Measurements from ENCODE around the gene DIPK1C. TPM values are rescaled to one million over a fixed set of nuclear protein-coding genes. Genes with fewer than 3 reads are reported as not detected.

The DIPK1C gene
- total and polyA plus RNA-seq, 10 donors = 0.10 to 0.51 (median 0.29) TPM; not detected in 6

DNA sequence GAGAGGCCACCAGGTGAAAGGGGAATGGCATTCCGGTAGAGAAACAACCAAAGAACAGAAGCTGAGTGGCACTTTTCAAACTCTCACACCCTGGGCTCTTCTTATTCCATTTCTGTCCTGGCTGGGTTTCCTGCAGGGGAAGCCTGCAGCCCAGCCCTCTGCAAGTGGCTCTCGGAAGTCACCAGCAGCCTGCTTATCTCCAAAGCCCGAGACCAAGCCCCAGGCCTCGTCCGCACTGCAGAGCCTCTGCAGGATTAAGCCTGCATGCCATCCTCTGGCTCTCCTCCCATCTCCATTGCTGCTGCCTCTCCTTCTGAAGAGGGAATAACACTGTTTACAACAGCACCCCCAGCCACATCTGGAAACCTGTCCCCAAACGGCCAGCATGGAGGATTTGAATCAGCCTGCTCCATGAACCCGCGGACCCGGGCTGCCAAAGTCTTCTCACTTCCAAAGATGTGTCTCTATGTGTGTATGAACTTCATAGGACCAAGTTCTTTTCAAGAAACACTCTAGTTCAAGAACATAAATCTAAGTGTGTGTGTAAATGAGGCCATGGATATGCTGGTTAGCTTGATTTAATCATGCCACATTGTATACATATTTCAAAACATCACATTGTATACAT, 54.2 kb downstream of the DIPK1C start:
- Histone ChIP-seq H3K27ac (no peak overlapping the region), H3K4me1 (peaks cover 6 to 30% (median 22%) of the 10 kb centered on the region in 6 donors), H3K36me3 (no peaks in the 10 kb centered on the region), H3K27me3 (replicated peaks in 1 of 7) (peaks cover 0 to 13% (median 0%) of the 10 kb centered on the region in 7 donors), H3K9me3 (no peaks in the 10 kb centered on the region), H3K4me3 (no peak overlapping the region)
- TF ChIP-seq POLR2AphosphoS5 (IDR thresholded peaks at IDR 0.05) (peak in 1 of 3 donors; percentile 34), CTCF (IDR thresholded peaks at IDR 0.05 in 8 of 11, conservative IDR thresholded peaks at IDR 0.05 in 3 of 11) (no peak)
- intact Hi-C loops (cut with DNase I; ENCODE audit: low total_unique reads) = no loop called here
- WGBS, 5 donors = 67 to 83% (median 74%) methylated on average over 9 of the region's 9 CpGs
- no peak for DNase-seq

GRCh38 chr18:74400813-74401212, 56.3 kb downstream of the DIPK1C start:
- intact Hi-C loops (cut with DNase I; ENCODE audit: low total_unique reads) = no loop called here
- H3K27ac ChIP-seq = no peak overlapping the region
- no peaks in the 10 kb centered on the region for H3K9me3 ChIP-seq
- TF ChIP-seq POLR2A (IDR thresholded peaks at IDR 0.05) = no peak
- no peak for TF ChIP-seq CTCF (IDR thresholded peaks at IDR 0.05 in 8 of 11, conservative IDR thresholded peaks at IDR 0.05 in 3 of 11)
- TF ChIP-seq POLR2AphosphoS5 (IDR thresholded peaks at IDR 0.05) = no peak
- H3K36me3 ChIP-seq = no peaks in the 10 kb centered on the region
- H3K4me3 ChIP-seq = no peak overlapping the region
- no peak for DNase-seq
- H3K27me3 ChIP-seq (replicated peaks in 1 of 7) = peaks cover 0 to 32% (median 0%) of the 10 kb centered on the region in 7 donors
- 64 to 82% (median 75%) methylated on average over 4 of the region's 4 CpGs for WGBS, 5 donors
- peaks cover 13 to 40% (median 33%) of the 10 kb centered on the region in 6 donors for H3K4me1 ChIP-seq

DNA sequence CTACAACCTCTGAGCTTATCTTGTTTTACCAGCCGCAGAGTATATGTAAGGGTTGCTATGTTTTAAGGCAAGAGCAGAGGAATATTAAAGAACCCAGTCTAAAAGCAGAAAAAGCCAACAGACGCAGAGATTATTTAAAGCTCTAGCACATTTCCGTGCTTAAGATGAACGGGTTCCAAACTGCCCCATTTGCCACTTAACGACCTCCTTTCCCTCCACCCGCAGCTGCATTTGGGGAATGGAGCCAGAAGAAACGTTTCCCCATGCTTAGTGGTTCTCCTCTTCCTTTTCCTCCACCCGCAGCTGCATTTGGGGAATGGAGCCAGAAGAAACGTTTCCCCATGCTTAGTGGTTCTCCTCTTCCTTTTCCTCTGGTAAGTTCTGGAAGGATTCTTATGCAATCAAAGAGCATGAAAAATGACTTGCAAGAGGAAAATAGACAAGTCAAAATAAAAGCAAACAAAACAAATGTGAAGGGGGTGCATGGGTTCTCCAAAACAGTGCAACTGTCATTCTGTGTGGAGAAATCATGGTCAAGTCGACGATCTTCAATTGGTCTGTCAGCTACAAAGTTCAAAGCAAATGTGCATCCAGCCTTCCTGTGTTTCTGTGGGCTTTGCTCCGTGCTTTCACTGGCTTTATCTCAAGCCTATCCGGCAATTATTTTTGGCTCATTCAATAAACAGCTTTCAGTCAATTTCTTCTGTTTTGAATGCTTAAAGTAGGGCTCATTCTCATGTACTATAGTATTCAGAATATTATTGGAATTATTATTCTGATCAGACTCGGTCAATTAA, 57.8 kb downstream of the DIPK1C start:
- 11 to 19% (median 13%) methylated on average over 14 of the region's 14 CpGs for WGBS, 5 donors
- DNase-seq = no peak
- intact Hi-C loops (cut with DNase I; ENCODE audit: low total_unique reads) = no loop called here
- TF ChIP-seq POLR2AphosphoS5 (IDR thresholded peaks at IDR 0.05) (no peak), CTCF (IDR thresholded peaks at IDR 0.05 in 8 of 11, conservative IDR thresholded peaks at IDR 0.05 in 3 of 11) (no peak), POLR2A (IDR thresholded peaks at IDR 0.05) (no peak)
- H3K27me3 ChIP-seq (replicated peaks in 1 of 7) = peaks cover 0 to 39% (median 0%) of the 10 kb centered on the region in 7 donors
- H3K27ac ChIP-seq = no peak overlapping the region
- no peaks in the 10 kb centered on the region for H3K9me3 ChIP-seq
- no peaks in the 10 kb centered on the region for H3K36me3 ChIP-seq
- peaks cover 13 to 41% (median 34%) of the 10 kb centered on the region in 6 donors for H3K4me1 ChIP-seq
- no peak overlapping the region for H3K4me3 ChIP-seq

GRCh38 chr18:74397572-74397971, 59.5 kb downstream of the DIPK1C start:
- Histone ChIP-seq H3K27ac (no peak overlapping the region), H3K4me3 (no peak overlapping the region), H3K36me3 (no peaks in the 10 kb centered on the region), H3K4me1 (peaks cover 13 to 41% (median 34%) of the 10 kb centered on the region in 6 donors), H3K27me3 (replicated peaks in 1 of 7) (peaks cover 0 to 51% (median 0%) of the 10 kb centered on the region in 7 donors), H3K9me3 (no peaks in the 10 kb centered on the region)
- 84 to 93% (median 91%) methylated on average over 7 of the region's 7 CpGs for WGBS, 5 donors
- intact Hi-C loops (cut with DNase I; ENCODE audit: low total_unique reads) = no loop called here
- DNase-seq = no peak
- TF ChIP-seq CTCF (IDR thresholded peaks at IDR 0.05 in 8 of 11, conservative IDR thresholded peaks at IDR 0.05 in 3 of 11) (no peak), POLR2AphosphoS5 (IDR thresholded peaks at IDR 0.05) (no peak), POLR2A (IDR thresholded peaks at IDR 0.05) (no peak)

All from spleen (tissue), 11 donors.